ENCODE data around the gene DPYSL4. TPM values are rescaled to one million over a fixed set of nuclear protein-coding genes. Genes with fewer than 3 reads are reported as not detected.

DPYSL4 gene
- total RNA-seq, 1 experiment from 2014 or later: 0.21 TPM

GRCh38 chr10:132222726-132223125, 36.0 kb downstream of the DPYSL4 start:
- Mint-ChIP-seq H3K27me3 (ENCODE audit: insufficient read depth, unreplicated experiment) (no peaks in the 10 kb centered on the region), H3K27ac (ENCODE audit: low read depth, unreplicated experiment) (no peak overlapping the region), H3K36me3 (ENCODE audit: insufficient read depth, unreplicated experiment) (no peaks in the 10 kb centered on the region), H3K4me3 (ENCODE audit: unreplicated experiment) (no peak overlapping the region), H3K4me1 (ENCODE audit: insufficient read depth, unreplicated experiment) (no peaks in the 10 kb centered on the region), H3K9me3 (ENCODE audit: unreplicated experiment) (no peaks in the 10 kb centered on the region)
- CTCF ChIA-PET: interaction anchor here (0.6 to 2.9 kb wide), 15 partner anchors 9 to 413 kb away, joined by 3 to 13 read pairs (median 4); no protein-coding TSS in a partner anchor
- POLR2A ChIA-PET: no interaction called here
- intact Hi-C loops (cut with micrococcal nuclease): loop anchor here (1.0 kb wide), 3 partner anchors 85 to 231 kb away; partner anchors contain the start of gene STK32C
- no TSS peak for BruUV-seq (replicated peaks)
- no peak for DNase-seq (ENCODE audit: unreplicated experiment)
- TF ChIP-seq, protein P1, sequence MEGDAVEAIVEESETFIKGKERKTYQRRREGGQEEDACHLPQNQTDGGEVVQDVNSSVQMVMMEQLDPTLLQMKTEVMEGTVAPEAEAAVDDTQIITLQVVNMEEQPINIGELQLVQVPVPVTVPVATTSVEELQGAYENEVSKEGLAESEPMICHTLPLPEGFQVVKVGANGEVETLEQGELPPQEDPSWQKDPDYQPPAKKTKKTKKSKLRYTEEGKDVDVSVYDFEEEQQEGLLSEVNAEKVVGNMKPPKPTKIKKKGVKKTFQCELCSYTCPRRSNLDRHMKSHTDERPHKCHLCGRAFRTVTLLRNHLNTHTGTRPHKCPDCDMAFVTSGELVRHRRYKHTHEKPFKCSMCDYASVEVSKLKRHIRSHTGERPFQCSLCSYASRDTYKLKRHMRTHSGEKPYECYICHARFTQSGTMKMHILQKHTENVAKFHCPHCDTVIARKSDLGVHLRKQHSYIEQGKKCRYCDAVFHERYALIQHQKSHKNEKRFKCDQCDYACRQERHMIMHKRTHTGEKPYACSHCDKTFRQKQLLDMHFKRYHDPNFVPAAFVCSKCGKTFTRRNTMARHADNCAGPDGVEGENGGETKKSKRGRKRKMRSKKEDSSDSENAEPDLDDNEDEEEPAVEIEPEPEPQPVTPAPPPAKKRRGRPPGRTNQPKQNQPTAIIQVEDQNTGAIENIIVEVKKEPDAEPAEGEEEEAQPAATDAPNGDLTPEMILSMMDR (IDR thresholded peaks at IDR 0.05; ENCODE audit: unreplicated experiment): no peak

DNA sequence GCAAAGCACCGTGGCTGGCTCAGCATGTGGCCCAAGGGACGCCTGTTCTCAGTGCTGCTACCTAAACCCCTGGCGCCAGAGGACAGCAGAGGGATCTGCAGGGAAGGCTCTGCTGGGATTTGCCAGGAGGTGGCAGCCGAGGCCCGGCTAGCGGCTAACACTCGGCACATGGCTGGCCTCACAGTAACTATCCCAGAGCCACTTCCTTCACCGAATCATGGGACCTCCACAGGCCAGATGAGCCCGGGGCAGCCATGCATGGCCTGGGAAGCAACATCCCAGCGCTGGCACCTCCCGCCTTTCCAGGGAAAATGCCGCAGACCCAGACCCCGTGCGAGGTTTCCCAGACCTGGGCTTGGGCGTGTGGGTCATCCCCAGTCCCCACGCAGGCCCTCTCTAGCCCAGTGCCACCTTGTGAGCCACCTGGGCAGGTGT, 36.4 kb downstream of the DPYSL4 start:
- POLR2A ChIA-PET: no interaction called here

DNA sequence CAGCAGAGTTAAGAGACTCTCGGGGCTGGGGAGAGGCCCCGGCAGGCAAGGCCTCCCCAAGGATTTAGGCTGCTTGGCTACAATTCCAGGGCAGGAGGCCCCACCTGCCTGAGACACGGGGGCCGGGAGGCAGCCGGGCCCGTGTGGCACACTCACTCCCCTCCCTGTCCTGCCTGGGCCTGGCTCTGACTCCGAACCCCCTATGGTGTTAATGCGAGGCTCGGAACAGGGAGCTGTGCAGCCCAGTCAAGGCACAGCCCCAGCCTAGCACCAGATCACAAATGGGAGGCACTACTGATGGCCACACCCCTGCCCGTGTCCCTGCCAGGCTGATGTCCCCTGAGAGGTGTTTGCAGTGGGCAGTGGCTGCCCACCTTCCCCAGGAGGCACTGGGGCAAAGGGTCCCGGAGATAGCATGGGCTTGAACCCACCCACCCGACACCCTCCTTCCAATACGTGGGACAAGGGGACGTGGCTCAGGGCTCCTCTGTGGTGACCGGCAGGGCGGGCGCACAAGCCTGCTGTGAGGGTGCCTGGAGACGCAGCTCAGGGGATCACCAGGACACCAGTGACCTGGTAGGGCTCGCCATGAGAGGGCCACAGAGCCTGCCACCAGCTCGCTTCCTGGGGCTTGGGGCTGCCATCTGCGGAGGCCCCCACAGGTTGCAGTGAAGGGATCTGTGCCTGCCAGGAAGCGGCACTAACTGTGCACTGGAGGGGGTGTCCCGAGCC, 37.0 kb downstream of the DPYSL4 start:
- intact Hi-C loops (cut with micrococcal nuclease): loop anchor here (1.0 kb wide), 3 partner anchors 84 to 230 kb away; partner anchors contain the start of gene STK32C
- no peak overlapping the region for H3K27ac Mint-ChIP-seq (ENCODE audit: low read depth, unreplicated experiment)
- H3K36me3 Mint-ChIP-seq (ENCODE audit: insufficient read depth, unreplicated experiment): no peaks in the 10 kb centered on the region
- DNase-seq (ENCODE audit: unreplicated experiment): no peak
- TF ChIP-seq, protein P1 (IDR thresholded peaks at IDR 0.05; ENCODE audit: unreplicated experiment): no peak
- no peaks in the 10 kb centered on the region for H3K9me3 Mint-ChIP-seq (ENCODE audit: unreplicated experiment)
- no peaks in the 10 kb centered on the region for H3K27me3 Mint-ChIP-seq (ENCODE audit: insufficient read depth, unreplicated experiment)
- ChIA-PET CTCF (interaction anchor here (0.5 to 2.9 kb wide), 19 partner anchors 9 to 1164 kb away, joined by 3 to 14 read pairs (median 4); no protein-coding TSS in a partner anchor), POLR2A (no interaction called here)
- no peaks in the 10 kb centered on the region for H3K4me1 Mint-ChIP-seq (ENCODE audit: insufficient read depth, unreplicated experiment)
- no peak overlapping the region for H3K4me3 Mint-ChIP-seq (ENCODE audit: unreplicated experiment)
- no TSS peak for BruUV-seq (replicated peaks)

More for the DNA sequence above, 36.4 kb downstream of the DPYSL4 start:
- no TSS peak for BruUV-seq (replicated peaks)
- DNase-seq (ENCODE audit: unreplicated experiment): peak; percentile 79
- intact Hi-C loops (cut with micrococcal nuclease): loop anchor here (1.0 kb wide), 3 partner anchors 84 to 230 kb away; partner anchors contain the start of gene STK32C
- no peak overlapping the region for H3K27ac Mint-ChIP-seq (ENCODE audit: low read depth, unreplicated experiment)
- H3K36me3 Mint-ChIP-seq (ENCODE audit: insufficient read depth, unreplicated experiment): no peaks in the 10 kb centered on the region
- no peaks in the 10 kb centered on the region for H3K9me3 Mint-ChIP-seq (ENCODE audit: unreplicated experiment)
- H3K4me1 Mint-ChIP-seq (ENCODE audit: insufficient read depth, unreplicated experiment): no peaks in the 10 kb centered on the region
- TF ChIP-seq, protein P1 (IDR thresholded peaks at IDR 0.05; ENCODE audit: unreplicated experiment): peak; percentile 90
- no peak overlapping the region for H3K4me3 Mint-ChIP-seq (ENCODE audit: unreplicated experiment)
- no peaks in the 10 kb centered on the region for H3K27me3 Mint-ChIP-seq (ENCODE audit: insufficient read depth, unreplicated experiment)
- CTCF ChIA-PET: interaction anchor here (0.5 to 2.9 kb wide), 22 partner anchors 9 to 232 kb away, joined by 3 to 14 read pairs (median 4); no protein-coding TSS in a partner anchor

DNA sequence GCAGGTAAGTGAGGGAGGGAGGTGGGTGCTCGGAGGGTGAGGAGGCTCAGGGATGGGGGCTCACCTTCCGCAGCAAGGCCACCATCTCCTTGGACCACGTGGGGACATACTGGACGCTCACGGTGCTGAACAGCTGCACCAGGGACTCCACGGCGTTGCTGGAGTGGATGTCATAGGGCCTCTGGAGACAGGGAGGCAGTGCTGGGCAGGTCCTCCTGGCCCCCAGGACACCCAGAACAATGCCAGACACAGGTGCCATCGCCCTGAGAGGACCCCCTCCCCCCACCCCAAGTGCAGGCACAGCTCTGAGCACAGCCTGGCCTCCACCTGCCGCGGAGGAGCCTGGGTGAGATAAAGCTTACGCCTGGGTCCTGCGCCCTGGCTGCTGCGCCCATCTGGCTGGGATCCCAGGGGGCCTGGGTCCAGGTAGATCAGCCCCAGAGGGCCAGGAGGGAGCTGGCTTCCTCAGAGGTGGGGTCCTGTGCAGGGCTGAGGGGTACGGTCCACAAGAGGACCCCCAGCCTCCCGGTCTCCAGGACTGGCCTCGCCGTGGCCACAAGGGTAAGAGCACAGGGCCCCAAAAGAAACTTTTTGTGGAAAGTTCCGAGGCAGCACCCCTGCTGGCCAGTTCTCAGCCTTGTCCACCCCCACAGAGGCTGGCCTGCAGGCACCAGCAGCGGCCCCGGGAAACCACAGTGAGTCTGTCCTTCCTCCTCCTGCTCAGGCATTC, 37.8 kb downstream of the DPYSL4 start:
- intact Hi-C loops (cut with micrococcal nuclease): no loop called here
- H3K27me3 Mint-ChIP-seq (ENCODE audit: insufficient read depth, unreplicated experiment): no peaks in the 10 kb centered on the region

More for the DNA sequence above, 37.8 kb downstream of the DPYSL4 start:
- POLR2A ChIA-PET: no interaction called here
- Mint-ChIP-seq H3K36me3 (ENCODE audit: insufficient read depth, unreplicated experiment) (peaks cover under 1% of the 10 kb centered on the region), H3K4me1 (ENCODE audit: insufficient read depth, unreplicated experiment) (no peaks in the 10 kb centered on the region), H3K27ac (ENCODE audit: low read depth, unreplicated experiment) (no peak overlapping the region), H3K4me3 (ENCODE audit: unreplicated experiment) (no peak overlapping the region), H3K9me3 (ENCODE audit: unreplicated experiment) (no peaks in the 10 kb centered on the region)
- TF ChIP-seq, protein P1 (IDR thresholded peaks at IDR 0.05; ENCODE audit: unreplicated experiment): no peak
- no TSS peak for BruUV-seq (replicated peaks)
- DNase-seq (ENCODE audit: unreplicated experiment): no peak
- CTCF ChIA-PET: interaction anchor here (0.6 to 2.9 kb wide), 18 partner anchors 11 to 578 kb away, joined by 3 to 14 read pairs (median 4); no protein-coding TSS in a partner anchor

All from MCF 10A (cell line).